ENCODE results near the gene MYEF2.

Gene MYEF2

DNA sequence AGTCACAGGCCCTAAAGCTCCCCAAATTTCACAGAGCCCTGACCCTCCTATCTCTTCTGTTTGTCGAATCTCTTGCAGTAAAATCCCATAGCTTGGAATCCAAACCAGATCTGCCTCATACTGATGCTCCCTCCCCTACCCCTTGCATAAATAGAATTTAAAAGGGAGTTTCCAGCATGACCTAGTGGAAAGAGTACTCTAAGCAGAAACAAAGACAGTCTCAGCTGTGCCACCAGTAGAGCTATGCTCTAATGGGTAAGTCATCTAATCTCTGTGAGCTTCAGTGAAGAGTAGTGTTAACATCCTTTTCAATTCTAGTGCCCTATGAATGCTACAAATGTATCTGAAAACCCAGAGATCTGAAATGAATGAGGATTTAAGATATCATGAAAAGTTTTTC, 24.0 kb upstream of the MYEF2 start:
- no peak for DNase-seq (ENCODE audit: low spot score)
- no peak for TF ChIP-seq CTCF (IDR thresholded peaks at IDR 0.05; ENCODE audit: borderline replicate concordance, control extremely low read depth, extremely low read depth, insufficient read depth, missing control alignments)
- in situ Hi-C loops (cut with MboI; ENCODE audit: low sequenced_read_pairs, unreplicated experiment) = no loop called here

DNA sequence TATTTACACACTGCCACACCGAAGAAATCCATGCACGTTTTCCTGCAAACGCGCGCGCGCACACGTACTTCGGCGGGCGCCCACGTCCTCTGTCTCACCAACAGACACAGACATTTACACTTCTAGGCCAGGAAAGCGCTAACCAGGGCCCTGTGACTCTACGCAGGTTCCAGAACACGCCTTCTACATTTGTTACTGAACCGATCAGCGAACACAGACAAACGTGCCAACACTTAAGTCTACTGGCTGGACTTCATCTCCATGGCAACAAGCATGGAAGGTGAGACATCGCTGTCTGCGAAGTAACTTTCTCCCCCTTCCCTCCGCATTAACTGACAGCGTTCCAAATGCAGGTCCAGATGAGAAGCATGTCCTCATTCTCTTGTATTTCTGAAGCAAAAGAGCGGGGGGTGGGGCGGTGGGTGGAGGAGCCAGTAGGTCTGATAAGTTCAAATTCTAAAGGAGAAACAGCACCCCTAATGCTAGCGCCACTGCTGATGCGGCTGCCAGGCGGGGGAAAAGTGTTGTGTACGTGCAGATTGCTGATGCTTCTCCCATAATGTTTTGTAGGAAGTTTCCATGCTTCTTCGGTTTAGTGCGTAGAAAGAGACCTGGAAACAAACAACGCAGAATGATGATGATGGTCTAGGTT, 13.6 kb upstream of the MYEF2 start, which contains the start of gene CTXN2:
CTXN2 (plus strand) TSS at position 92 of the 652 bp plus-strand sequence. CDS start 9,636 bp downstream, outside the sequence.
- in situ Hi-C loops (cut with MboI; ENCODE audit: low sequenced_read_pairs, unreplicated experiment) = no loop called here
- no peak for TF ChIP-seq CTCF (IDR thresholded peaks at IDR 0.05; ENCODE audit: borderline replicate concordance, control extremely low read depth, extremely low read depth, insufficient read depth, missing control alignments)
- no peak for DNase-seq (ENCODE audit: low spot score)

- no peak for TF ChIP-seq CTCF (IDR thresholded peaks at IDR 0.05; ENCODE audit: borderline replicate concordance, control extremely low read depth, extremely low read depth, insufficient read depth, missing control alignments)
- peak; percentile 47 for DNase-seq (ENCODE audit: low spot score)
- in situ Hi-C loops (cut with MboI; ENCODE audit: low sequenced_read_pairs, unreplicated experiment) = no loop called here
These were observed 13.0 kb upstream of the MYEF2 start for GRCh38 chr15:48190932-48191573.

DNA sequence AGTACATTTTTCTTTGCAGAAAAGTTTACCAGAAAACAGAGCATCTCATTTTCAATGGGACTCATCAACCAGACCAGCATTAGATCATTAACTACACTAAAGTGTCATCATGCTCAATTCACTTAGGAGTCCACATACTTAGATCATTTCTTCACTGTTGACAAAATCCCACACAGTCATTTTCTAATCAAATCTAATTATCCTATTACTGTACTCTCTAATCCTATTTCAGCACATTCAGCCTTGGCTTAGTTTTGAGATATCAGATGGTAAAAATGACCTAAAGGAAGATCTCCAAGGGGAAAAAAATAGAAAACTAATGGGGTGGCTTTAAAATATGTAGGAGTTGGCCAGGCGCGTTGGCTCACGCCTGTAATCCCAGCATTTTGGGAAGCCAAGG, 8.2 kb upstream of the MYEF2 start:
- no peak for TF ChIP-seq CTCF (IDR thresholded peaks at IDR 0.05; ENCODE audit: borderline replicate concordance, control extremely low read depth, extremely low read depth, insufficient read depth, missing control alignments)

GRCh38 chr15:48185529-48185928, 7.4 kb upstream of the MYEF2 start:
- no peak for TF ChIP-seq CTCF (IDR thresholded peaks at IDR 0.05; ENCODE audit: borderline replicate concordance, control extremely low read depth, extremely low read depth, insufficient read depth, missing control alignments)
- DNase-seq (ENCODE audit: low spot score) = no peak
- in situ Hi-C loops (cut with MboI; ENCODE audit: low sequenced_read_pairs, unreplicated experiment) = no loop called here

More for the DNA sequence above, 8.2 kb upstream of the MYEF2 start:
- in situ Hi-C loops (cut with MboI; ENCODE audit: low sequenced_read_pairs, unreplicated experiment) = no loop called here
- DNase-seq (ENCODE audit: low spot score) = no peak

DNA sequence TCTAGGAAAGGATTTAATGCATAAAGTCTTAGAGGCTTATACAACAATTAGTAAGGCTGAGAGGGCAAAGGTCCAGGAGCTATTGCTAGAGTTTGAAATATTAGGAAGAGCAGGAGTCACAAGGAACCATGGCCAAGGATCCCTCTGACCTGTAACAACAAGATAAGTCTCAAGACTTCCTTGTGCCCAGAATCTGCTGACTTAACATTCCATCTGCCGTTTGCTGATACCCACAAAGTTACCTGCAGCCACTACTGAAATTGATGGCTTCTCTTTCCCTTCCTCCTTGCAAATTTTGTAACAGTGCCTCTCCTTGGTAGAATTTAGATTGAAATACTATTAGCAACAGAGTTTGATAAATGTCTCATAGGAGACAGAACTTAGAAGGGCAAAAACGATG, 4.7 kb upstream of the MYEF2 start:
- in situ Hi-C loops (cut with MboI; ENCODE audit: low sequenced_read_pairs, unreplicated experiment) = no loop called here
- TF ChIP-seq CTCF (IDR thresholded peaks at IDR 0.05; ENCODE audit: borderline replicate concordance, control extremely low read depth, extremely low read depth, insufficient read depth, missing control alignments) = no peak
- no peak for DNase-seq (ENCODE audit: low spot score)

Data from GM13976 (cell line).